ENCODE measurements around the gene FNIP1. TPM values are rescaled to one million over a fixed set of nuclear protein-coding genes. Genes with fewer than 3 reads are reported as not detected.
A peak's percentile ranks its signal among the peaks of the same experiment; 100 is the strongest.

FNIP1 gene
- total and polyA plus RNA-seq, 9 of the 15 experiments (the other 6 are each of a cell fraction or from before 2014, with no cell fraction given): 5.0 to 32.8 (median 18.4) TPM

GRCh38 chr5:131749723-131750470 lies 46.9 kb downstream of the FNIP1 start (continued):
- TF ChIP-seq CEBPG (CRISPR knock-in tag; IDR thresholded peaks at IDR 0.05): no peak
- TF ChIP-seq CEBPG (tag; conservative IDR thresholded peaks at IDR 0.05 in 1 of 2, IDR thresholded peaks at IDR 0.05 in 1 of 2): no peak
- TF ChIP-seq MECOM (CRISPR knock-in tag; IDR thresholded peaks at IDR 0.05): peak; percentile 54; the same call in 1 of the 2 replicates
- 0 out of 2 replicates have a peak, but pooled peaks have one; percentile 33 for TF ChIP-seq SMAD4 (CRISPR knock-in tag; conservative IDR thresholded peaks at IDR 0.05)
- no peak for TF ChIP-seq SAFB (IDR thresholded peaks at IDR 0.05; ENCODE audit: borderline replicate concordance, low read depth, low read length)
- TF ChIP-seq CBFB (CRISPR knock-in tag; IDR thresholded peaks at IDR 0.05): no peak
- TF ChIP-seq HES1 (IDR thresholded peaks at IDR 0.05; ENCODE audit: low read depth): no peak
- no peak for TF ChIP-seq ARID2 (IDR thresholded peaks at IDR 0.05)
- TF ChIP-seq GTF2F1 (IDR thresholded peaks at IDR 0.05; ENCODE audit: low read depth, low read length): no peak
- TF ChIP-seq MTA1 (IDR thresholded peaks at IDR 0.05; ENCODE audit: borderline replicate concordance): no peak
- no peak for TF ChIP-seq MCM7 (IDR thresholded peaks at IDR 0.05)
- TF ChIP-seq ZNF584 (CRISPR knock-in tag; IDR thresholded peaks at IDR 0.05; ENCODE audit: low read depth): no peak
- TF ChIP-seq ZNF766 (CRISPR knock-in tag; conservative IDR thresholded peaks at IDR 0.05): no peak
- no peak for TF ChIP-seq HNRNPH1 (optimal IDR thresholded peaks at IDR 0.05; ENCODE audit: low read depth, low read length)
- TF ChIP-seq ATF3 (IDR thresholded peaks at IDR 0.05): no peak
- no peak for TF ChIP-seq ATF3 (CRISPR knock-in tag; conservative IDR thresholded peaks at IDR 0.05)
- no peak for TF ChIP-seq RNF2 (IDR thresholded peaks at IDR 0.05)
- TF ChIP-seq ATF7 (IDR thresholded peaks at IDR 0.05): no peak
- TF ChIP-seq ZNF175 (CRISPR knock-in tag; IDR thresholded peaks at IDR 0.05; ENCODE audit: low read depth): 0 out of 2 replicates have a peak, but pooled peaks have one; percentile 40
- TF ChIP-seq RBM34 (IDR thresholded peaks at IDR 0.05; ENCODE audit: borderline replicate concordance, insufficient read depth, low read length): no peak
- no peak for TF ChIP-seq TCF3 (CRISPR knock-in tag; IDR thresholded peaks at IDR 0.05)
- no peak for TF ChIP-seq CC2D1A (IDR thresholded peaks at IDR 0.05)
- TF ChIP-seq KDM2B (CRISPR knock-in tag; IDR thresholded peaks at IDR 0.05): no peak
- no peak for TF ChIP-seq HOMEZ (CRISPR knock-in tag; IDR thresholded peaks at IDR 0.05)
- TF ChIP-seq SREBF1 (IDR thresholded peaks at IDR 0.05; ENCODE audit: borderline replicate concordance, low read depth, low read length): no peak
- TF ChIP-seq HDAC8 (tag; IDR thresholded peaks at IDR 0.05): 0 out of 2 replicates have a peak, but pooled peaks have one; percentile 27
- no peak for TF ChIP-seq ZBTB7A (IDR thresholded peaks at IDR 0.05; ENCODE audit: borderline replicate concordance, control insufficient read depth, low read depth, low read length)
- no peak for TF ChIP-seq PHTF2 (CRISPR knock-in tag; IDR thresholded peaks at IDR 0.05)
- TF ChIP-seq PHF8 (IDR thresholded peaks at IDR 0.05; ENCODE audit: borderline replicate concordance, low read length): no peak

All from K562 (cell line).